A673 (cell line): Measurements from ENCODE around the gene FAM217B. TPM values are rescaled to one million over a fixed set of nuclear protein-coding genes. Genes with fewer than 3 reads are reported as not detected.

Source experiments
- BruUV-seq: library from RNA; stranded (reverse); fragments of 400-500 nt; replicated peaks from 2 replicates; lab custom pipeline; 2021; lab: Mats Ljungman, UMichigan
- CTCF ChIA-PET: fragments of 300-600 bp; sonication (Branson Sonifier 250); formaldehyde crosslinking; loops from one replicate; lab custom pipeline; 2022; ENCODE audit warnings: antibody characterized with exemption; lab: Charles Lee
- POLR2A ChIA-PET: fragments of 300-600 bp; sonication (Branson Sonifier 250); formaldehyde crosslinking; loops from one replicate; lab custom pipeline; 2022; ENCODE audit warnings: antibody characterized with exemption; ENCODE audit not compliant: low non-redundant PET; lab: Charles Lee
- DNase-seq: peaks from one replicate; pipeline ENCODE4 v3.0.0-alpha.2; 2015; ENCODE audit warnings: low spot score
- H3K27ac ChIP-seq: fragments of 200-600 bp; sonication (generic); 2 replicates; pipeline ENCODE4 v1.5.1; 2016; ENCODE audit warnings: mixed run types, low read depth, mild to moderate bottlenecking, mixed read lengths, antibody characterized with exemption, low read length; ENCODE audit not compliant: poor library complexity, severe bottlenecking
- H3K27me3 ChIP-seq: fragments of 200-600 bp; sonication (generic); replicated peaks from 2 replicates; pipeline ENCODE4 v1.6.1; 2017; ENCODE audit warnings: mixed run types, low read depth, mild to moderate bottlenecking, mixed read lengths, antibody characterized with exemption, low read length; ENCODE audit not compliant: insufficient read depth, poor library complexity
- H3K36me3 ChIP-seq: fragments of 200-600 bp; sonication (generic); 2 replicates; pipeline ENCODE4 v1.6.1; 2016; ENCODE audit warnings: mixed run types, mild to moderate bottlenecking, mixed read lengths, antibody characterized with exemption, low read length; ENCODE audit not compliant: insufficient read depth, poor library complexity, severe bottlenecking
- H3K4me1 ChIP-seq: fragments of 200-600 bp; sonication (generic); 2 replicates; pipeline ENCODE4 v1.6.1; 2017; ENCODE audit warnings: mixed run types, mild to moderate bottlenecking, mixed read lengths, antibody characterized with exemption, low read length; ENCODE audit not compliant: insufficient read depth, poor library complexity, severe bottlenecking
- H3K4me3 ChIP-seq: fragments of 200-600 bp; sonication (generic); 2 replicates; pipeline ENCODE4 v1.5.1; 2016; ENCODE audit warnings: low read depth, mixed run types, mild to moderate bottlenecking, mixed read lengths, low read length; ENCODE audit not compliant: poor library complexity, severe bottlenecking
- H3K9me3 ChIP-seq: fragments of 200-600 bp; sonication (generic); 2 replicates; pipeline ENCODE4 v1.6.1; 2016; ENCODE audit warnings: mixed run types, low read depth, mild to moderate bottlenecking, mixed read lengths, antibody characterized with exemption, low read length; ENCODE audit not compliant: poor library complexity, severe bottlenecking
- CTCF ChIP-seq: fragments of 300-800, 200-600 bp; sonication (generic); conservative IDR thresholded peaks from 2 replicates; pipeline ENCODE4 v1.5.1; 2017; ENCODE audit warnings: low read depth, mild to moderate bottlenecking, antibody characterized with exemption, low read length, moderate library complexity, mixed read lengths
- EZH2 ChIP-seq: fragments of 200-600 bp; sonication (generic); IDR thresholded peaks from 2 replicates; pipeline ENCODE4 v1.6.1; 2017; ENCODE audit warnings: borderline replicate concordance, low read depth, mild to moderate bottlenecking, mixed read lengths, antibody characterized with exemption, low read length; ENCODE audit not compliant: poor library complexity, severe bottlenecking
- intact Hi-C: fragments of 100-400 bp; cut with micrococcal nuclease; formaldehyde crosslinking; loops from one replicate; pipeline ENCODE4 v1.10.0; 2022; ENCODE audit not compliant: unreplicated experiment
- total RNA-seq: library from RNA; stranded (reverse); gene quantifications from 2 replicates; pipeline ENCODE4 v1.2.3, GENCODE V29; 2021

Gene FAM217B
- total RNA-seq, 1 experiment from 2014 or later = 26.6 TPM

GRCh38 chr20:59935457-59936185, 4.6 kb upstream of the FAM217B start:
- Histone ChIP-seq H3K4me3 (no peak overlapping the region), H3K36me3 (no peaks in the 10 kb centered on the region), H3K4me1 (peaks cover 16% of the 10 kb centered on the region), H3K27ac (no peak overlapping the region), H3K9me3 (no peaks in the 10 kb centered on the region), H3K27me3 (no peaks in the 10 kb centered on the region)
- TF ChIP-seq EZH2 (no peak), CTCF (no peak)
- no peak for DNase-seq
- intact Hi-C loops = no loop called here
- POLR2A ChIA-PET = no interaction called here
- no TSS peak for BruUV-seq
- CTCF ChIA-PET = no interaction called here

GRCh38 chr20:59936409-59936808, 3.8 kb upstream of the FAM217B start:
- no peaks in the 10 kb centered on the region for H3K36me3 ChIP-seq
- POLR2A ChIA-PET = no interaction called here
- CTCF ChIA-PET = no interaction called here
- DNase-seq = no peak
- H3K27me3 ChIP-seq = no peaks in the 10 kb centered on the region
- peaks cover 16% of the 10 kb centered on the region for H3K4me1 ChIP-seq
- no TSS peak for BruUV-seq
- intact Hi-C loops = no loop called here
- H3K9me3 ChIP-seq = no peaks in the 10 kb centered on the region
- no peak for TF ChIP-seq EZH2
- TF ChIP-seq CTCF = no peak
- no peak overlapping the region for H3K4me3 ChIP-seq
- H3K27ac ChIP-seq = no peak overlapping the region

- POLR2A ChIA-PET = no interaction called here
- Histone ChIP-seq H3K4me1 (peaks cover 16% of the 10 kb centered on the region), H3K4me3 (no peak overlapping the region)
These were observed 3.0 kb upstream of the FAM217B start for GRCh38 chr20:59937150-59937549.

More at GRCh38 chr20:59937150-59937549, 3.0 kb upstream of the FAM217B start:
- Histone ChIP-seq H3K9me3 (no peaks in the 10 kb centered on the region), H3K27me3 (no peaks in the 10 kb centered on the region), H3K27ac (peak overlapping the region; percentile 24), H3K36me3 (peaks cover 4% of the 10 kb centered on the region)
- CTCF ChIA-PET = no interaction called here
- intact Hi-C loops = no loop called here
- BruUV-seq = TSS peak; percentile 55
- no peak for DNase-seq
- TF ChIP-seq CTCF (no peak), EZH2 (no peak)
